Measurements from ENCODE around the gene ENTHD1.

- no peak for TF ChIP-seq CTCF (IDR thresholded peaks at IDR 0.05; ENCODE audit: insufficient read depth, low read length, poor library complexity, severe bottlenecking)
- TF ChIP-seq EZH2phosphoT487 (conservative IDR thresholded peaks at IDR 0.05; ENCODE audit: low read length), result no peak
These were observed 8.1 kb upstream of the ENTHD1 start for GRCh38 chr22:39901565-39902146.

Data from SU-DHL-6 (cell line).